Progenitor cell of endocrine pancreas (in vitro differentiated cells): Measurements from ENCODE around the gene PSMC5. TPM values are rescaled to one million over a fixed set of nuclear protein-coding genes. Genes with fewer than 3 reads are reported as not detected.

Experiments used
- DNase-seq: peaks from one replicate; pipeline ENCODE4 v3.0.0; 2021; ENCODE audit warnings: low spot score; ENCODE audit not compliant: unreplicated experiment
- H3K27ac Mint-ChIP-seq: 2 replicates; pipeline ENCODE4 v1.8.0; 2021; ENCODE audit warnings: mild to moderate bottlenecking, moderate library complexity, mixed read lengths
- H3K27me3 Mint-ChIP-seq: 2 replicates; pipeline ENCODE4 v1.8.0; 2021; ENCODE audit warnings: mixed read lengths
- H3K36me3 Mint-ChIP-seq: 2 replicates; pipeline ENCODE4 v1.8.0; 2022; ENCODE audit warnings: mixed read lengths; ENCODE audit not compliant: insufficient read depth
- H3K4me1 Mint-ChIP-seq: 2 replicates; pipeline ENCODE4 v1.8.0; 2021; ENCODE audit warnings: low read depth, mixed read lengths
- H3K4me3 Mint-ChIP-seq: 2 replicates; pipeline ENCODE4 v1.8.0; 2021; ENCODE audit warnings: low read depth, mild to moderate bottlenecking, moderate library complexity, mixed read lengths
- H3K9me3 Mint-ChIP-seq: 2 replicates; pipeline ENCODE4 v1.8.0; 2021; ENCODE audit warnings: low read depth, mixed read lengths
- CTCF ChIP-seq: fragments of 200-600 bp; sonication (generic); IDR thresholded peaks from one replicate; pipeline ENCODE4 v1.5.0; 2021; ENCODE audit warnings: antibody characterized with exemption, mild to moderate bottlenecking; ENCODE audit not compliant: unreplicated experiment
- total RNA-seq: library from RNA; stranded (reverse); gene quantifications from 2 replicates; pipeline ENCODE4 v1.2.1, GENCODE V29; 2021

PSMC5 gene
- total RNA-seq, 1 donor from 2014 or later = 101 TPM

GRCh38 chr17:63820963-63821561 lies 6.2 kb upstream of the PSMC5 start:
- H3K9me3 Mint-ChIP-seq = no peaks in the 10 kb centered on the region
- peaks cover 42% of the 10 kb centered on the region for H3K36me3 Mint-ChIP-seq
- no peak for TF ChIP-seq CTCF
- DNase-seq = no peak
- H3K27me3 Mint-ChIP-seq = no peaks in the 10 kb centered on the region
- H3K4me3 Mint-ChIP-seq = no peak overlapping the region
- peak overlapping the region; percentile 73 for H3K27ac Mint-ChIP-seq
- H3K4me1 Mint-ChIP-seq = peaks cover 10% of the 10 kb centered on the region

GRCh38 chr17:63821804-63822203 lies 5.4 kb upstream of the PSMC5 start:
- peaks cover 14% of the 10 kb centered on the region for H3K4me1 Mint-ChIP-seq
- peaks cover 42% of the 10 kb centered on the region for H3K36me3 Mint-ChIP-seq
- no peak overlapping the region for H3K4me3 Mint-ChIP-seq
- no peak for DNase-seq
- H3K27me3 Mint-ChIP-seq = no peaks in the 10 kb centered on the region
- H3K27ac Mint-ChIP-seq = no peak overlapping the region
- no peaks in the 10 kb centered on the region for H3K9me3 Mint-ChIP-seq
- no peak for TF ChIP-seq CTCF

- no peak for TF ChIP-seq CTCF
- Mint-ChIP-seq H3K4me3 (no peak overlapping the region), H3K36me3 (peaks cover 40% of the 10 kb centered on the region), H3K4me1 (peaks cover 16% of the 10 kb centered on the region), H3K27ac (no peak overlapping the region), H3K27me3 (no peaks in the 10 kb centered on the region), H3K9me3 (no peaks in the 10 kb centered on the region)
- no peak for DNase-seq
Measured at GRCh38 chr17:63822537-63822936, 4.7 kb upstream of the PSMC5 start.

- peaks cover 32% of the 10 kb centered on the region for H3K36me3 Mint-ChIP-seq
- H3K27me3 Mint-ChIP-seq = no peaks in the 10 kb centered on the region
- no peaks in the 10 kb centered on the region for H3K9me3 Mint-ChIP-seq
- H3K27ac Mint-ChIP-seq = peak overlapping the region; percentile 38
- TF ChIP-seq CTCF = no peak
- H3K4me1 Mint-ChIP-seq = peaks cover 20% of the 10 kb centered on the region
- no peak overlapping the region for H3K4me3 Mint-ChIP-seq
- DNase-seq = no peak
Measured at GRCh38 chr17:63823659-63824331, 3.4 kb upstream of the PSMC5 start.

- Mint-ChIP-seq H3K4me3 (no peak overlapping the region), H3K27ac (peak overlapping the region; percentile 38), H3K36me3 (peaks cover 35% of the 10 kb centered on the region), H3K4me1 (peaks cover 16% of the 10 kb centered on the region), H3K9me3 (no peaks in the 10 kb centered on the region), H3K27me3 (no peaks in the 10 kb centered on the region)
- TF ChIP-seq CTCF = no peak
- DNase-seq = no peak
Measured at GRCh38 chr17:63824362-63824761, 2.9 kb upstream of the PSMC5 start.
